Prostate gland (tissue), 2 donors: ENCODE data around the gene MATCAP1.

ENCODE experiments used
- POLR2A ChIP-seq: fragments of 450-650 bp; IDR thresholded peaks from one replicate; pipeline ENCODE4 v1.6.1; 2016; ENCODE audit warnings: antibody characterized with exemption, mild to moderate bottlenecking
- TF ChIP-seq, protein P1 (sequence below), 4 experiments: fragments of 200-600 bp in 2 of 4; fragments of 450-650 bp in 2 of 4; sonication (generic) in 2 of 4; IDR thresholded peaks; 1 replicate in 3 of 4; 2 replicates in 1 of 4; pipeline ENCODE4 v1.5.1; 2016 to 2019; ENCODE audit warnings: antibody characterized with exemption in 4 of 4, mild to moderate bottlenecking in 2 of 4, moderate library complexity in 2 of 4

DNA sequence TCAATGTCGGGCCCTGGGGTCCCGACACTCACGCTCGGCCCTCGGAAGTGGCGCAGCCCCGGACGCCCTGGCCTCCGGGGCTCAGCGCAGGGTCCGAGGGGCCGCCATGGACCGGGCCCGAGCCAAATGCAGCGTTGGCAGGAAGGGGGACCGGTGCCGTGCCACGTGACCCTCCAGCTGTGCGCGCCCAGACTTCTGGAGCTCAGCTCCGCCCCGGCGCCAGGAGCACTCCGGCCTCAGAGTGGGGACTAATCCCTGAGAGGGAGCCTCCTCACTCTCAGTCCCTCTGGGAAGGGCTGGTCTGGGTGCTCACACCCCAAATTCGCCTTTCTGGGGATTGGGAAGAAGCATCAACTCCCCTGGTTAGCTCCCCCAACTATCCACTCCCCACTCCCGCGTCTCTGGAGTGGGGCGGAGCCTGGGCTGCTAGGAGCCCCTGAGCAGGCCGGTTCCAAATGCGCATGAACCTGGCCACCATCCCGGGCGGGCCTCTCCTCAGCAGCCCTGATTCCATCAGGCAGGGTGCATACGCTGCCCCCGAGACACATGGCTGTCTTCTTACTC is 32.8 kb downstream of the MATCAP1 start, which contains the start of gene B3GNT9:
- no peak for TF ChIP-seq POLR2A
- TF ChIP-seq, protein P1, sequence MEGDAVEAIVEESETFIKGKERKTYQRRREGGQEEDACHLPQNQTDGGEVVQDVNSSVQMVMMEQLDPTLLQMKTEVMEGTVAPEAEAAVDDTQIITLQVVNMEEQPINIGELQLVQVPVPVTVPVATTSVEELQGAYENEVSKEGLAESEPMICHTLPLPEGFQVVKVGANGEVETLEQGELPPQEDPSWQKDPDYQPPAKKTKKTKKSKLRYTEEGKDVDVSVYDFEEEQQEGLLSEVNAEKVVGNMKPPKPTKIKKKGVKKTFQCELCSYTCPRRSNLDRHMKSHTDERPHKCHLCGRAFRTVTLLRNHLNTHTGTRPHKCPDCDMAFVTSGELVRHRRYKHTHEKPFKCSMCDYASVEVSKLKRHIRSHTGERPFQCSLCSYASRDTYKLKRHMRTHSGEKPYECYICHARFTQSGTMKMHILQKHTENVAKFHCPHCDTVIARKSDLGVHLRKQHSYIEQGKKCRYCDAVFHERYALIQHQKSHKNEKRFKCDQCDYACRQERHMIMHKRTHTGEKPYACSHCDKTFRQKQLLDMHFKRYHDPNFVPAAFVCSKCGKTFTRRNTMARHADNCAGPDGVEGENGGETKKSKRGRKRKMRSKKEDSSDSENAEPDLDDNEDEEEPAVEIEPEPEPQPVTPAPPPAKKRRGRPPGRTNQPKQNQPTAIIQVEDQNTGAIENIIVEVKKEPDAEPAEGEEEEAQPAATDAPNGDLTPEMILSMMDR (IDR thresholded peaks at IDR 0.05), result no peak
